GM15510 (cell line): ENCODE measurements around the gene PLA2G5.

Experiments
- POLR2A ChIP-seq: IDR thresholded peaks from 3 replicates; pipeline ENCODE4 v1.6.1; 2011; ENCODE audit warnings: borderline replicate concordance; ENCODE audit not compliant: insufficient read length; ENCODE audit errors: extremely low read depth

The PLA2G5 gene

DNA sequence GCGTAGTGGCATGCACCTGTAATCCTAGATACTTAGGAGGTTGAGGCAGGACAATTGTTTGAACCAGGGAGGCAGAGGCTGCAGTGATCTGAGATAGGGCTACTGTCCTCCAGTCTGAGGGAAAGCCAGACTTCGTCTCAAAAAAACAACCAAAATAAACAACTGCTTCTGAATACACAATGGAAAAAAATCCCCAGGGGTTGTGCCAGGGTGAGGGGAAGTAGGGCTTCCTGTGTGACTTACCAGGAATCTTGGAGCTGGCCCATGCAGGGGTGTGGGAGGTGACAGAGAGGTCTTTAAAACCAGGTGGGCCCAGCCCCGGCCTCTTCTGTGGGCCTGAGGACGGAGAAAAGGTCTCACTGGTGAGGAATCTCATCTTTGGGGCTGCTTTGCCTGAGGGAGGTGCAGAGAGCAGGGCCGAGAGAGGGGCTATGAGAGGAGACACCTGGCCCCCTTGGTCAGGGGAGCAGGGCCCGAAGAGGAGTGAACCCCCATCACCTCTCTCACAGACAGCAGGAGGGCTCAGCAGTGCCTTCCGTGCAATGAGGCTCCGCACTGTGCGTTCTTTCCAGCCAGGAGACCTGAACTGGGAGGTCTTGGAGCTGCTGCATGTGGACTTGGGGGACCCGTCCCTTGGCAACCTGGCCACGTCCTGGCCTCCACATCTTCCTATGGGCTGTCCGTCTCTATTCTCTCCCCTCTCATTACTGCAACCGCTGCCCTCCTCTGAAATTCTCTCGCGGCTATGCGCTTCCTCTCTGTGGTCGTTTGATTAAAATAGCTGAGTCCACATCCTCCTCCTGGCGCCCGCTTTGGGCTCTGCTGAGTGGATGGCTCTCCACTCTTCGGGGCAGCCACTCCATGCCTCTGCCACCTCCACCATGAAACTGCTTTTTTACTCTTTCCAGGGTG, 10.7 kb downstream of the PLA2G5 start:
- TF ChIP-seq POLR2A = no peak

DNA sequence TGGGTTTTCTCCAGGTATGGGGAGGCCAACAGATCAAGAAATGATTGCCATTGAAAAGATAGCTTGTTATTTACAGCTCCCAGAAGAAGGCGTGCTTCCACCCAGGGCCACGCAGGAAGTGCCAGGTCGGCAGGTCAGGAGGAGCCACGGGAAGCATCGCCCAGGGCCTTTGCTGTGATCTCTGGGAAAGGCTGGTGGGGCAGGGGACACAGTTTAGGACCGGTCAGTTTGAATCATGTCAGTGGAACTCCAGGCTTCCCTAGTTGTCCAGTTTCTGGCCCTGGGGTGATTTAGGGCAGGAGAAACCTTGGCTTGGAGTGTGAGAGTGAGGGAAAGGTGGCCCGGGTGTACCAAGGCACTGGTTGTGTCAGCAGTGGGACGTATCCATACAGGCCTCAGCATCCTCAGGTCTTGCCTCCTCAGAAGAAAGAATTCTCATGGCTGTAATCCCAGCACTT, 11.4 kb downstream of the PLA2G5 start:
- TF ChIP-seq POLR2A = no peak

DNA sequence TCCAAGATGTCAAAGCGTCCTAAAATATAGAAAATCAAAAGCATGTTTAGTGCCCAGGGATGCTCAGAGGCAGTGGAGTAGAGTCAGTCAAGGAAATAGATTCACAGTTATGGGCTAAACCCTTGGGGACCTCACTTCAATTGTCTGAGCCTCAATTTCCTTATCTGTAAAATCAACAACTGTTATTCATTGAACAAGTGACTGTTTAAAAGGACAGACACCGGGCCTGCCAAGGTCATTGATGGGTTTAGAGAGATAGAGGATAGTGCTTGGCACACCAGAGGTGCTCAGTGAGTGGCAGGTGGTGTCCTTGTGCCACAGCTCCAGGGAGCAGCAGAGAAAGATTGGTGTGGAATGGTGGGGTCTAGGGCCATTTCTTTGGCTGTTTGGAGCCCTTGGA, 12.8 kb downstream of the PLA2G5 start:
- no peak for TF ChIP-seq POLR2A

DNA sequence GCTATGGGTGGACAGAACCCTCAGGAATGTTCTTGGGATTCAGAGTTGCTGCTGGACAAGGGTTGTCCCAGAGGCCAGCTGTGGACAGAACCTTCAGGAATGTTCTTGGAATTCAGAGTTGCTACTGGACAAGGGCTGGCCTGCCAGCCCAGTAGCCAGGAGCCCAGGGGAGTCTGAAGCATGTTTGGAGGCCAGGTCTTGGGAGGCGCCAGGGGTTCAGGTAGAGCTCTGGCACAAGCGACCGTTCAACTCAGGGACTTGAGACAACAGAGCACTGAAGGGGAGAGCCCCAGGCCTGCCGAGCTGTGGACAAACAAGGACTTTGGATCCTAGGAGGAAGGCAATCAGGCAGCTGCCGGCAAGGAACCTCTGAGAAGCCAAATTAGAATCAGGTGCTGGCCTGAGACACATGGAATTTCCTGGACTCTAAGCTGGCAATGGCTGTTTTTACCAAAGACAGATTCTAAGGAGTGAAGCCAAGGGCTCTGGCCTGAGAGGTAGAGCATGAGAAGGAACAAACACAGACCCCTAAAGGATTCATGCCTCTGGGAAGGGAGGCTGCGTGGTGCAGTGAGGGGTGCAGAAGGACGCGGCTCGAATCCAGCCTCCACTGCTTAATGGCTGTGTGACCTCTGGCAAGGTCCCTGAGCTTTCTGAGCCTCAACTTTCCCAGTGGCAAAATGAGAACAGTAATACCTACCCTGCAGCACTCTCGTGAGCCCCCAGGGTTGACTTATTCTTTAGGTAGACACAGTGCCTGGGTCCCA, 13.4 kb downstream of the PLA2G5 start:
- TF ChIP-seq POLR2A = no peak

DNA sequence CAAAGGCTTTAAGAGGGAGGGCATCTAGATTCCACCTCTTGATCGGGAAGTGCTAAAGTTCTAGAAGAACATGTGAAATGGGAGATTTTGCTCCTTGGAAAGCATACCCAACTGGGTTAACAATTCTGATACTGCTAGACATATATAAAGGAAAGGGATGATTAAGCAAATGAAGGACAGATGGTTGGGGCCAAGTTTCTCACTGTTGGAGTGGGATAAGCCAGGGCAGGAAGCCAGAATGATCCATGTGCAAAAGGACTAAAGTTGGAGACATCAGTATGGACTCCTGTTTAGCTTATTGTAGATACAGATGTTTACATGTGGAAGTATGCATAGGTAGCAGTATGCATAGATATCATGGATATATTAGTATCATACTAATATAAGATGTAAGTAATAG, 16.8 kb downstream of the PLA2G5 start:
- TF ChIP-seq POLR2A = no peak

DNA sequence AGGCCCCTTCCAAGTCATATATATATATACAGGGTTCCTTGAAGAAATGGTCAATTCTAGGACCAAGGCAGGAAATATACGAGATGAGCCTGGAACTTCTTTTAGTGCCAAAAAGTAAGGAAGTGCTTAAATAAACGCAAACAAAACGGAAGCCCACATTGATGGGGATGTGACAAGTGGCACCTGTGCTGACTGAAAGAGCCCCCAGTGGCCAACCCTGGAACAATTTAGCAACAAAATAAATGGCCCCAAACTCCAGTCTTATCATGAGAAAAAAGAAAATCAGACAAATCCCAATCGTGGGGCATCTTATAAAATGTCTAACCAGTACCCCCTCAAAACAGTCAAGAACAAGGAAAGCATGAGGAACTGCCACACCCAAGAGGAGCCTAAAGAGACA, 17.7 kb downstream of the PLA2G5 start:
- TF ChIP-seq POLR2A = no peak

DNA sequence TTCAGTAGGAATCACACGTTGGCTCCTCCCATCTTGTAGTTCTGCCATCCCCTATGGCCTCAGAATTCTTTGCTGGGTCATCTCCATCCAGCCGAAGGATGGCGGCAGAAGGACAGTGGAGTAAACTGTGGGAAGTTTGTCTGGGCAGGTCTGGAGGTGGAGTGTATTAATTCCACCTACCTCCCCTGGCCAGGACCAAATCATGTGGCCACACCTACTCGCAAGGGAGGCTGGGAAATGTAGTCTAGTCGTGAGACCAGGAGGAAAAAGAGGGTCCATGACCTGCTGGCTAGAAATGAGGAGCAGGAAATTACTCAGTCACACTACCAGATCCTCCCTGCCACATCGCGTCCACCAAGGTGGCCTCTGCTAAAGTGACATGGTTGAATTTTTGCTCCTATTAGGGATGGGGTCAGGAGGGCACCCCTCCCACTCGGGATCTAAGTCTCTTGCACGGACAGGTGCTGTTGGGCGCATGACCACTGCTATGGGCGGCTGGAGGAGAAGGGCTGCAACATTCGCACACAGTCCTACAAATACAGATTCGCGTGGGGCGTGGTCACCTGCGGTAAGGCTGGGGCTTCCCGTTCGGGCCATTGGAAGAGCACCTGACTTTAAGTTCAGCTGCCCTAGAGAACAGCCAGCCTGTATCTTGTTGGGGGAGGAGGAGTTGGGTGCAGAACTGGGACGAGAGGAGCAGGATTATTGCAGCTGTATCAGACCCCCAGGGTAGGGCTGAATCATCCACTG, 19.5 kb downstream of the PLA2G5 start:
- no peak for TF ChIP-seq POLR2A

DNA sequence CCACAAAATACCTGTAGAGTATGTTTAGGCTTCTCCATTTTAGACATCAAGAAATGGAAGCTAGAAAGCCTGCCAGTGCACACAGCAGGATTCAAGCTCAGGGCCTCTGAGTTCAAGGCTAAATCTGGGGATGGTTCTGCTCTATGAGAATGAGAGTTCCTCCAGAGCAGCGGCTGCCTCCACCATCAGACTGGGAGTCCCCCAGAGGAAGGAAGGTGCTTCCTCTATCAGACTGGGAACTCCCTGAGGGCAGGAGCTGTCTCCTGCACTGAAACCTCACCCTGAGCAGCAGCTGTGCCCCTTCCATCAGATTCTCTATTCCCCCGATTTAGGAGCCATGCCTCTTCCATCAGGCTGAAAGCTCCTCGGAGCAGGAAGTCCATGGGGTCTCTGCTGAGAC, 20.1 kb downstream of the PLA2G5 start:
- no peak for TF ChIP-seq POLR2A

DNA sequence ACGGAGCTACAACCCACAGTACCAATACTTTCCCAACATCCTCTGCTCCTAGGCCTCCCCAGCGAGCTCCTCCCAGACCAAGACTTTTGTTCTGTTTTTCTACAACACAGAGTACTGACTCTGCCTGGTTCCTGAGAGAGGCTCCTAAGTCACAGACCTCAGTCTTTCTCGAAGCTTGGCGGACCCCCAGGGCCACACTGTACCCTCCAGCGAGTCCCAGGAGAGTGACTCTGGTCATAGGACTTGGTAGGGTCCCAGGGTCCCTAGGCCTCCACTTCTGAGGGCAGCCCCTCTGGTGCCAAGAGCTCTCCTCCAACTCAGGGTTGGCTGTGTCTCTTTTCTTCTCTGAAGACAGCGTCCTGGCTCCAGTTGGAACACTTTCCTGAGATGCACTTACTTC, 20.6 kb downstream of the PLA2G5 start:
- no peak for TF ChIP-seq POLR2A

DNA sequence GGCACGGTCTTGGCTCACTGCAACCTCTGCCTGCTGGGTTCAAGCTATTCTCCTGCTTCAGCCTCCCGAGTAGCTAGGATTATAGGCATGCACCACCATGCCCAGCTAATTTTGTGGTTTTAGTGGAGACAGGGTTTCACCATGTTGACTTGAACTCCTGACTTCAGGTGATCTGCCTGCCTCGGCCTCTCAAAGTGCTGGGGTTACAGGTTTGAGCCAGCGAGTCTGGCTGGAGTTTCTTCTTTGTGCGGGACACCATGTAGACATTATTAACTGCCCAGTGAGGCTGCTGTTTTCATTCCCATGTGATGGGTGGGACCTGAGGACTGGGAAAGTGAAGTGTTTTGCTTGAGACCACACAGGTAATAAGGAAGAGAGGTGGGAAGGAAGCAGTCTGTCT, 23.3 kb downstream of the PLA2G5 start:
- no peak for TF ChIP-seq POLR2A

DNA sequence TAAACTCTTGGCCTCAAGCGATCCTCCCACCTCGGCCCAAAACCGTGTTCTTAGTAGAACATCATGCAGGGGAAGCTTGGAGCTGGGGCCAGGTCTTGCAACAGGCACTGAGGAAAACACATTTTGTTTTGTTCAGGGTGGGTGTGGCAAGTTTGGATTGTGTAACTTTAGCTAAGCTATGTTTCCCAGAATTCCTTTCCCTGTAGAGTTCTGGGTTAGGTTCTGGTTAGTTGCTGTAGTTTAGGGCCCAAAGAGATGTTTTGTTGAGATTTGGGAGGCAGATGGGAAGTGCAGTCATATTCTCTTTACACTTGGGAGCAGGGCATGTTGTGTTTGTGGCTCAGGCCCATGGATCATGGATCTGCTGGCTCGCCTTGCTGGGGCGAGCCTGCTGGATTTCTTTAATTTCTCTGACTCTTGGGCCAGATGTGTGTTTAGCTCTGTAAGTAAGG, 24.0 kb downstream of the PLA2G5 start:
- no peak for TF ChIP-seq POLR2A

DNA sequence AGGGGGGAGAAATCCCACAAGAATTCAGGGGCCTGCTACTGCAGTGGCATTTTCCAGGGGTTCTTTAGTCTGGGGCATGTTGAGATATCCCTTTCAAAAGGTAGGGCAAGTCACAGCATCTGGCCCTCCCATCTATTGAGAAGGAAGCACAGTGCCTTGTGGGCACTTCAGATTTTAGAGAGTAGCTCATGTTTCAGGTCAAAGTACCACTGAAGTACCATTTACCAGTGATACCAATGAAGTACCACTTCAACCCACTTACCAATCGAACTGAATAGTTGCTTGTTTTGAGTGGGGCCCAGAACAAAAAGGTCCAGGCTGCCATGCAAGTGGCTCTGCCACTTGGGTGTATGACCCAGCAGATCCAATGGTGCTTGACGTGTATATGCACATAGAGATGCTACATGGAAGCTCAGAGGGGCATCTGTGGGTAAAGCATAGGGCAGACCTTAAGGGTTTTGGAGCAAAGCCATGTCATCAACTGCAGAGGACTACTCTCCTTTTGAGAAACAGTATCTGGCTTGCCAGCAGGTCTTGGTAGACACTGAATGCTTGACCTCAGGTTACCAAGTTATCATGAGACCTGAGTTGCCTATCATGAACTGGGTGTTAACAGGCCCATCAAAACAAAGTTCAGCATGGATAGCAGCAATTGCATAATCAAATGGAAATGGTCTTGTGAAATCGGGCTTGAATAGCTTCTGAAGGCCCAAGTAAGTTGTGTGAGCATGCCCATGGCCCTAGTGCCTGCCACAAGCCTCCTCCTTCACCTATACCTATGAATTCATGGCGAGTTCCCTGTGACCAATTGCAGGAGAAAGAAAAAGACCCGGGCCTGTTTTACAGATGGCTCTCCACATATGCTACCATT, 25.8 kb downstream of the PLA2G5 start:
- no peak for TF ChIP-seq POLR2A

DNA sequence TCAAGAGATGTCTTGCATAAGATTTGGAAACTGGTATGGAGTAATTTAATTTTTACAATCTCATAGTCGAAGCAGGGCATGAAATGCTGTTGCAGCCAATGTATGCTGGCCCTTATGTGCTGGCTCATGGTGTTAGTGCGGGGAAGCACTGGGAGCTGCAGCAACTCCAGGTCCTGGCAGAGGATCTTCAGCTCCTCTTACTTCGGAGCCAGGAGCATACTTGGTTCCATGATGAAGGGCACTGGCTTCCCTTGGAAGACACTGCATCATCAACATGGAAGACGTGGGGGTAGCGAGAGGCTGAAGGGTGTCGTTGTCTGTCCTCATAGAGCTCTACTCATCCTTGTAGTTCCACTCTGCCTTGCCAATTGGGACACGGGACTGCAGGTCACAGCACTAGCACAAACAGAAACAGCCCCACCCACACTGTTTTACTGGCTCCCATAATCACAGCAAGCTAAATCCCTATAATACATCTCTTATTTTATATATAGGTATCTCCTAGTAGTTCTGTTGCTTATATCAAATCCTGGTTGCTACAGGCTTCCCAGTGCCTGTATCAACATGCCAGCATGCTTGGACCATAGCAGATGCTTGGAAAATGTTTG, 26.9 kb downstream of the PLA2G5 start:
- TF ChIP-seq POLR2A = no peak

DNA sequence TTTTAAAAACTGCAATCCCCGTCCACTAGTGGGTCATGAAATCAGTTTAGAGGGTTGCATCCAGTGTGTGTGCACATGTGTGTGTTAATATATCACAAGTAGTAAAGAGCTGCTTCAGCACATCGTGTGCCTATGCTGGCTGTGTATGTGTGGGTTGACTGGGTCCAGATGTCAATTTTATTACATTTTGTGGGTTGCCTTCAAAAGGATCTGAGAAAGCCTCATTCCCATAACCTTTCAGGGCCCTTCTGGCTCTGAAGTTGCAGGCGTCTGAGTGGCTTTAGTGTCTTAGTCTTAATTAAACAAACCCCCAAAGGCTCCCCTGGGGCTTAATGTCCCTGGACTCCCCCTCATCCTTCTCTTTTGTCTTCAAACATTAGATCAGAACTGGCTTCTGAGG, 29.5 kb downstream of the PLA2G5 start:
- no peak for TF ChIP-seq POLR2A

DNA sequence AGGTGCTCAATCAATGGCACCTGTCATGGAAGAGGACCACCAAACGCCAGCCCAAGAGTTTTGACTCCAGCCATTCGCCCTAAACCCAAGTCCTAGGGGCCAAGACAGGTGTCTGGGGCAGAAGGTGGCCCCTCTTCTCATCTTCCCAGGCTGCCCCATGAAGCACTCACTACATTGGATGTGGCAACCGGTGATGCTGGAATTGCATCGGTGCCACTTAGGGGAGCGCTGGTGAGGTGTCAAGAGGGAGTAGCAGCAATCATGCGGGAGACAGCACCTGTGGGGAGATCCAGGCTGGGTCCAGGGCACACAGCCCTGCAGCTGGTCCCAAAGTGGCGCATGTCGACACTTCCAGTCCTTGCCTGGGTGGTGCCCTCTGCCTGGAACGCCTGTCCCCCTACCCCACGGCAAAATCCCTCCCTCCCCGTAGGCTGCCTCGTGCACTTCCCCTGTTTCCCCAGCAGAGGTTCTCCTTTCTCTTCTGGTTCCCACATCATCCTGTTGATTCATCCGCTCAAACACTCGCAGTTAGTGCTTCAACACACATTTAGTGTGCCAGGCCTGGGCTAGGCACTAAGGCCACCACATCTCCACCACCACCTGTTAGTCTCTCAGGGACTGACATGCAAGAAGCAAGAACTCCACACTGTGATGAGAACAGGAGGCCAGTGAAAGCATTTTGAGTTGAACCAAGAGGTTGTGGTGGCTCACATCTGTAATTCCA, 30.8 kb downstream of the PLA2G5 start:
- no peak for TF ChIP-seq POLR2A
